C4-2B (cell line): ENCODE results near the gene FEM1B.

Experiments used
- H3K27ac ChIP-seq: fragments of 450-650 bp; 2 replicates; pipeline ENCODE4 v1.5.1; 2017
- CTCF ChIP-seq: fragments of 450-650 bp; conservative IDR thresholded peaks from 2 replicates; pipeline ENCODE4 v1.5.1; 2017; ENCODE audit warnings: mild to moderate bottlenecking
- ZFX ChIP-seq: fragments of 450-650 bp; IDR thresholded peaks from 2 replicates; pipeline ENCODE4 v1.6.1; 2017

FEM1B gene

GRCh38 chr15:68274201-68274848 lies 3.2 kb upstream of the FEM1B start:
- peak overlapping the region; percentile 48; the same call in 1 of the 2 replicates for H3K27ac ChIP-seq
- TF ChIP-seq CTCF = no peak
- no peak for TF ChIP-seq ZFX

- H3K27ac ChIP-seq = peak overlapping the region; percentile 48; the same call in 1 of the 2 replicates
- TF ChIP-seq CTCF = no peak
- TF ChIP-seq ZFX = no peak
Measured at GRCh38 chr15:68275165-68275746, 2.3 kb upstream of the FEM1B start.

- peak overlapping the region; percentile 94 for H3K27ac ChIP-seq
- TF ChIP-seq CTCF (no peak), ZFX (no peak)
Measured at GRCh38 chr15:68276668-68277067, 877 bp upstream of the FEM1B start.

GRCh38 chr15:68277131-68277602 lies 378 bp upstream of the FEM1B start:
- TF ChIP-seq CTCF = no peak
- no peak for TF ChIP-seq ZFX
- H3K27ac ChIP-seq = peak overlapping the region; percentile 94

DNA sequence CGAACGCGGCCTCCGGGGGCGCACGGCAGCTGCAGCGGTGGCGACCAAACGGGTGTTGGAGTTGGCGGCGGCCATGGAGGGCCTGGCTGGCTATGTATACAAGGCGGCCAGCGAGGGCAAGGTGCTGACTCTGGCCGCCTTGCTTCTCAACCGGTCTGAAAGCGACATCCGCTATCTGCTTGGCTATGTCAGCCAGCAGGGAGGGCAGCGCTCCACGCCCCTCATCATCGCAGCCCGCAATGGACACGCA lies 725 bp downstream of the FEM1B start:
- TF ChIP-seq ZFX (peak; percentile 27), CTCF (no peak; the same call in 1 of the 2 replicates)
- peak overlapping the region; percentile 94 for H3K27ac ChIP-seq

DNA sequence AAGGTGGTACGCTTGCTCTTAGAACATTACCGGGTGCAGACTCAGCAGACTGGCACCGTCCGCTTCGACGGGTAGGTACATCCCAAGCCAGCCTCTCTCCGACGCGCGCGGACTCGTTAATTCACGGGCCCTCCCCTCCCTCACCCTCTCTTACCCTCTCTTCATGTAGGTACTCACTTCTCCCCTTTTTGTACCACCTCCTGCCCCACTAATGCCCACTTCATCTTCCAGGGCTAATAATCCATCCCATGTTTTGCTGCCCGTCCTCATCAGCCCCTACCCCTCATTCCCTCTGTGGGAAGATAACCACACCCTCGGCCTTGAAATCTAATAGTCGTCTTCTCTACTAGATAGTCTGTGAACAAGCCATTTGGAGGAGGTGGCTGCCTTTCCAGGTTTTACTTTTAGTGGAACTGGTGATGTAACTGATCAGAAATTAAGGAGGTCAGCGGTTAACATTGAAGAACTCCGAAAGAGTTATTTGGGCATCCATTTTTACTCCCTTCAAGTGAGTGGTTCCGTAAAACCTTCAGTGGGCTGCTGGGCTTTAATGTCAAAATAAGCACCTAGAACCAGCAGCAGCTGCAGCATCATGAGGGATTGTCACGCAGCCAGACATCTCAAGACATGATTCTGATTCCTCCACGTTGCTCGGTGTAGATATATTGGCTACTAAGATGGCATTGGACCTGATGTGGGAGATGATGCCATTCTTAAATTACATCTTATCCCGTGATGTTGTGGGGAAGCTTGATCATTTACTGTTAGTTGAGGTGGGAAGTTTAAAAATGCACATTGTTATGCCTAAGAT lies 1.3 kb downstream of the FEM1B start:
- peak overlapping the region; percentile 94 for H3K27ac ChIP-seq
- no peak for TF ChIP-seq CTCF
- TF ChIP-seq ZFX = no peak
